Neural cell (in vitro differentiated cells): ENCODE measurements around the gene TUT1.

Experiments
- EZH2 ChIP-seq: fragments of 200-600, 300-800 bp; shearing (Covaris generic), sonication (generic); IDR thresholded peaks from 2 replicates; pipeline ENCODE4 v1.6.1; 2014; ENCODE audit warnings: antibody characterized with exemption, low read length, borderline replicate concordance, mild to moderate bottlenecking; ENCODE audit not compliant: insufficient read depth, poor library complexity, severe bottlenecking
- TF ChIP-seq, protein P1 (sequence below): fragments of 450-650 bp; IDR thresholded peaks from 2 replicates; pipeline ENCODE4 v1.5.1; 2014; ENCODE audit warnings: antibody characterized with exemption, mild to moderate bottlenecking, moderate library complexity; ENCODE audit not compliant: poor library complexity, severe bottlenecking

DNA sequence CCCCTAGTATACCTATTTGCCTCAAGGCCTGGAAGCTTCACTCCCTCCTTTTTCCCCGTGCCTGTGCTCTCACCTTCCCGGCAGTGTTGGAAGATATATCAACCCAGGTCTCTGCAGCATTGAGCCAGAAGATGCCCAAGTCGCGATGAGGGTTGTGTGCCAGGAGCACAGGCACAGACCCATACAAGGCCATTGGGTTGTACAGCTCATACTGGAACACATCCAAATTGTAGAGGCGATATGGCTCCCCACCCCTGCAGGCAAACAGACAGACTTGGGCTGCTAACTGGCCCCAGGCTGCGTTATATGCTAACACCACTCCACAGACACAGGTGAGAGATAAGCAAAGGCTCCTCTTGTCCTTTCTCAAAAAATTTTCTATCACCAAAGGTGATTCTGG lies 41.2 kb upstream of the TUT1 start:
- TF ChIP-seq, protein P1, sequence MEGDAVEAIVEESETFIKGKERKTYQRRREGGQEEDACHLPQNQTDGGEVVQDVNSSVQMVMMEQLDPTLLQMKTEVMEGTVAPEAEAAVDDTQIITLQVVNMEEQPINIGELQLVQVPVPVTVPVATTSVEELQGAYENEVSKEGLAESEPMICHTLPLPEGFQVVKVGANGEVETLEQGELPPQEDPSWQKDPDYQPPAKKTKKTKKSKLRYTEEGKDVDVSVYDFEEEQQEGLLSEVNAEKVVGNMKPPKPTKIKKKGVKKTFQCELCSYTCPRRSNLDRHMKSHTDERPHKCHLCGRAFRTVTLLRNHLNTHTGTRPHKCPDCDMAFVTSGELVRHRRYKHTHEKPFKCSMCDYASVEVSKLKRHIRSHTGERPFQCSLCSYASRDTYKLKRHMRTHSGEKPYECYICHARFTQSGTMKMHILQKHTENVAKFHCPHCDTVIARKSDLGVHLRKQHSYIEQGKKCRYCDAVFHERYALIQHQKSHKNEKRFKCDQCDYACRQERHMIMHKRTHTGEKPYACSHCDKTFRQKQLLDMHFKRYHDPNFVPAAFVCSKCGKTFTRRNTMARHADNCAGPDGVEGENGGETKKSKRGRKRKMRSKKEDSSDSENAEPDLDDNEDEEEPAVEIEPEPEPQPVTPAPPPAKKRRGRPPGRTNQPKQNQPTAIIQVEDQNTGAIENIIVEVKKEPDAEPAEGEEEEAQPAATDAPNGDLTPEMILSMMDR = no peak
- TF ChIP-seq EZH2 = no peak
